Measurements from ENCODE around the gene DCN.
A peak's percentile ranks its signal among the peaks of the same experiment; 100 is the strongest.

Gene DCN

DNA sequence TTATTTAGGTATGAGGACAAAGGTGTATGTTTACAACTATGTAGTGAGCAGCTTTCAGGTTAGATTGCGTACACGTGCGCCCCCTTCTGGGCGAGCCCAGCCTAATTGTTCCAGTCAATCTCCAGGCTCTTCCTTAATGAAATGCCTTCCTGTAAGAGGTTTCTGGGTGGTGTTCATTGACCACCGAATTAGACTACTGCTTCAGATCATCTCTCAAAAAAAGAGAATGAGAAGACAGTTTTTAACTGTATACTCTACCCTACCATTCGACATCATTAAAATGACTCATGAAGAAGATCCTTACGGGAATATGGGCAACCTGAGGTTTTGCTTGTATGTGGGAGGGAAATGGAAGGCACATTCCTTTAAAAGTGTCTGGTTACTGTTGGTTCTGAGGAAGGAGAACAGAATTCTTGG, 73.5 kb downstream of the DCN start:
- H3K4me1 Mint-ChIP-seq = no peaks in the 10 kb centered on the region
- ATAC-seq (peak; percentile 43), DNase-seq (peak; percentile 66)
- H3K27ac Mint-ChIP-seq = no peak overlapping the region
- no peak overlapping the region for H3K4me3 Mint-ChIP-seq
- peaks cover 4% of the 10 kb centered on the region for H3K27me3 Mint-ChIP-seq
- H3K36me3 Mint-ChIP-seq (ENCODE audit: low read depth) = no peaks in the 10 kb centered on the region
- H3K9me3 Mint-ChIP-seq = no peaks in the 10 kb centered on the region

GRCh38 chr12:91108196-91108755, 74.3 kb downstream of the DCN start:
- Mint-ChIP-seq H3K27me3 (peaks cover 4% of the 10 kb centered on the region), H3K9me3 (no peaks in the 10 kb centered on the region), H3K4me1 (no peaks in the 10 kb centered on the region), H3K4me3 (no peak overlapping the region), H3K27ac (no peak overlapping the region), H3K36me3 (ENCODE audit: low read depth) (no peaks in the 10 kb centered on the region)
- DNase-seq (no peak), ATAC-seq (no peak)

DNA sequence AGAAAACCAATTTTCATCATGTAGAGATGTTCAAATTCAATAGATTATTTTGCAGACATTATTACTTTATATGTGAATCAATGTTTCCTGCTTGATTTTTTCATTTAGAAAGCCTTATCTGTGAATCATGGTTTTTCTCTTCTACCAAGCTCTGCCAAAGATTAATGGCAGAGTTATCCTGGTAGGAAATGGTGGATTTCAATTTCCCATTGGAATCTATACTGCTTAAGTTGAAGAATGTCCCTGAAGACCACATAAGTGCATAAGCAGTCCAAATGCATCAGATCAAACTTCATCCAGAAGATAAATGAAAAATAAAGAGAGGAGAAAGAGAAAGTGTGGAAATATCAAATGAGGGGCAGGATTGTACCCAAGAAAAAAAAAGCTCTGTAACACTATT, 76.3 kb downstream of the DCN start:
- no peaks in the 10 kb centered on the region for H3K36me3 Mint-ChIP-seq (ENCODE audit: low read depth)
- H3K9me3 Mint-ChIP-seq = no peaks in the 10 kb centered on the region
- no peak overlapping the region for H3K4me3 Mint-ChIP-seq
- ATAC-seq = no peak
- H3K27ac Mint-ChIP-seq = no peak overlapping the region
- DNase-seq = no peak
- H3K4me1 Mint-ChIP-seq = no peaks in the 10 kb centered on the region
- peaks cover 4% of the 10 kb centered on the region for H3K27me3 Mint-ChIP-seq

DNA sequence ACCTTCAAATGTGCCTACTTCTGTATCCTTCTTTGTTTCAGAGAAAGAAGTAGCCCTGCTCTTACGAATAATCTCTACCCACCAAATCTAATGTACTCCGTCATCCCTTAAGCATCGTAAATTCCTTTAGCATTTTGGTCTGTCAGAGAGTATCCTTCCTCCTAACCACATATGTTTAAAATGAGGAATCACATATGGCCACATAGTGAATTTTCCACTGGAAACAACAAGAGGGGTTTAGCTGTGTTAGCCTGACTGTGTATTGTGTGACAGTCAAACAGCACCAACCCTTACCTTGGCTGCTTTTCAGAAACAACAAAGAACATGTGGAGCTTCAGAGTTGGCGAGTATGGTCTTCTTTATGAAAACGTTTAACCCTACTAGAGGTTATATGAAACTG, 76.8 kb downstream of the DCN start:
- H3K4me1 Mint-ChIP-seq = no peaks in the 10 kb centered on the region
- H3K36me3 Mint-ChIP-seq (ENCODE audit: low read depth) = no peaks in the 10 kb centered on the region
- H3K27me3 Mint-ChIP-seq = peaks cover 4% of the 10 kb centered on the region
- no peaks in the 10 kb centered on the region for H3K9me3 Mint-ChIP-seq
- no peak overlapping the region for H3K27ac Mint-ChIP-seq
- no peak for ATAC-seq
- no peak for DNase-seq
- no peak overlapping the region for H3K4me3 Mint-ChIP-seq

DNA sequence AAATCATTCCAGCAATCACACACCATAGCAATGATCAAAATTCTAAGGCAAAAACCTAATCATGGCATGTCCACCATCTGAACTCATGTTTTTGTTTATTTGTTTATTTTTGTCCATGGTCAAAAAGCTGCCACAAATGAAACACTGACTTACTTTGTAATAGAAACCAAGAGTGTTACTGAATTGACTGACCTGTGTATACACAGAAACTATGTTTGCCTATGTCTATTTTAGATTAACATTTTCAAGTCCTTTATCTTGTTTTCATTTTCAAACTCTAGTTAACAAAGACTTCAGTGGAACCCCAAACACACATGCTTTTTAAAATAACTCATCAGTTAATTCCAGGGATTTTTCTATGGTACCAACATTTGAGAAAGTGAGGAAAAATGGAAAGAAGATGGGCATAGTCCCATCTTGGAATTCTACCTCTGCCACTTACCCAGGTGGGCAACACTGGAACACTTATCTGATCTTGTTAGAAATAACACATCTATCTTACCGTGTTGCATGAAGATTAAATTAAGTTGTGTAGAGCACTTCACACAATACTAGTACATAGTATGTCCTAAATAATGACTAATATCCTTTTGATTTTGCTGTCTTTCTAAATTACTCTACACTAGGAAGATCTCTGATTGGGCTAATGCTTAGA, 77.7 kb downstream of the DCN start:
- DNase-seq = no peak
- H3K4me1 Mint-ChIP-seq = no peaks in the 10 kb centered on the region
- ATAC-seq = no peak

DNA sequence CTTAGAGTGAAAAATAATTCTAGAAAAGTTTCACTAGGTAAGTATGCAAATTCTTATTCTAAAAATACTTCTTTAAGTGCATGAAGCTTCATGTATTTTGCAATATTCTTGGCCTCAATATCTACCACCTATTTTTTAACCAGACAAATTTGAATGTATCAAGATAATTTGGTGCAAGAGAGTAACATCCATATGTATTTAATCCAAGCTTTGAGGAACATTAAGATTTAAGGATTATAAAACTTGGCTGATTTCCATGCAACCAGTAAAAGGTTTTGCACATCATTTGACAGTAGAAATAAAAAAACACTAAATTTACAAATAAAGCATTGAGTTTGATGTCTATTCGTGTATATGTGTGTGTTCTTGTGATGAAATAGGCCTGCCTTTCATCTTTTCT, 79.0 kb downstream of the DCN start:
- no peaks in the 10 kb centered on the region for H3K4me1 Mint-ChIP-seq
- ATAC-seq (no peak), DNase-seq (no peak)
- H3K4me3 Mint-ChIP-seq = no peak overlapping the region
- H3K9me3 Mint-ChIP-seq = no peaks in the 10 kb centered on the region
- H3K27me3 Mint-ChIP-seq = peaks cover 2% of the 10 kb centered on the region
- no peaks in the 10 kb centered on the region for H3K36me3 Mint-ChIP-seq (ENCODE audit: low read depth)
- H3K27ac Mint-ChIP-seq = no peak overlapping the region

More for the DNA sequence above, 77.7 kb downstream of the DCN start:
- no peaks in the 10 kb centered on the region for H3K36me3 Mint-ChIP-seq (ENCODE audit: low read depth)
- H3K9me3 Mint-ChIP-seq = no peaks in the 10 kb centered on the region
- peaks cover 4% of the 10 kb centered on the region for H3K27me3 Mint-ChIP-seq
- no peak overlapping the region for H3K4me3 Mint-ChIP-seq
- no peak overlapping the region for H3K27ac Mint-ChIP-seq

- no peaks in the 10 kb centered on the region for H3K9me3 Mint-ChIP-seq
- peaks cover 2% of the 10 kb centered on the region for H3K27me3 Mint-ChIP-seq
- no peak for DNase-seq
These were observed 79.5 kb downstream of the DCN start for GRCh38 chr12:91103101-91103500.

GRCh38 chr12:91100906-91101305, 81.7 kb downstream of the DCN start:
- no peak for DNase-seq
- Mint-ChIP-seq H3K36me3 (ENCODE audit: low read depth) (no peaks in the 10 kb centered on the region), H3K27ac (no peak overlapping the region), H3K4me1 (no peaks in the 10 kb centered on the region), H3K9me3 (no peaks in the 10 kb centered on the region), H3K27me3 (no peaks in the 10 kb centered on the region), H3K4me3 (no peak overlapping the region)
- ATAC-seq = no peak

More at GRCh38 chr12:91103101-91103500, 79.5 kb downstream of the DCN start:
- Mint-ChIP-seq H3K27ac (no peak overlapping the region), H3K4me3 (no peak overlapping the region), H3K4me1 (no peaks in the 10 kb centered on the region), H3K36me3 (ENCODE audit: low read depth) (no peaks in the 10 kb centered on the region)
- no peak for ATAC-seq

DNA sequence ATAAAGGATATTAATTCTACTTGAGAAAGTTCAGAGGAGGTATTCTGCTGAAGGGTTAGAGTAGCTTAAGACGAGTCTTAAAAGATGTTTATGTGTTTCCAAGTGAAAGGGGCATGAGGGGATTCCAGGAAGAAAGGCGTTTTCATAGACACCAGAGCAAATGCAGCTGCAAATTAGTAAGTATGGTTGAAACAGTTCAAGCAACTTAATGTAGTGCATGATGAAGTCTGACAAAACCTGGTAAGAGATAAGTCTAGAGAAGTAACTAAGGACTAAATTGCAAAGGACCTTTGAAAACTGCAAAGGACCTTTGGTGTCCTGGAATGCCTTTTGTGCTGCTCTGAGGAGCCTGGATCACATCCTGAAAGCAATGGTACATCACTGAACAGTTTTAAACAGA, 82.8 kb downstream of the DCN start:
- H3K27ac Mint-ChIP-seq = no peak overlapping the region
- H3K4me3 Mint-ChIP-seq = no peak overlapping the region
- no peak for DNase-seq
- no peaks in the 10 kb centered on the region for H3K9me3 Mint-ChIP-seq
- H3K27me3 Mint-ChIP-seq = no peaks in the 10 kb centered on the region
- no peaks in the 10 kb centered on the region for H3K4me1 Mint-ChIP-seq
- H3K36me3 Mint-ChIP-seq (ENCODE audit: low read depth) = no peaks in the 10 kb centered on the region
- no peak for ATAC-seq

GRCh38 chr12:91099341-91099740, 83.3 kb downstream of the DCN start:
- DNase-seq (no peak), ATAC-seq (no peak)
- H3K9me3 Mint-ChIP-seq = peaks cover 3% of the 10 kb centered on the region
- H3K4me3 Mint-ChIP-seq = no peak overlapping the region
- no peak overlapping the region for H3K27ac Mint-ChIP-seq
- no peaks in the 10 kb centered on the region for H3K36me3 Mint-ChIP-seq (ENCODE audit: low read depth)
- no peaks in the 10 kb centered on the region for H3K4me1 Mint-ChIP-seq
- H3K27me3 Mint-ChIP-seq = no peaks in the 10 kb centered on the region

DNA sequence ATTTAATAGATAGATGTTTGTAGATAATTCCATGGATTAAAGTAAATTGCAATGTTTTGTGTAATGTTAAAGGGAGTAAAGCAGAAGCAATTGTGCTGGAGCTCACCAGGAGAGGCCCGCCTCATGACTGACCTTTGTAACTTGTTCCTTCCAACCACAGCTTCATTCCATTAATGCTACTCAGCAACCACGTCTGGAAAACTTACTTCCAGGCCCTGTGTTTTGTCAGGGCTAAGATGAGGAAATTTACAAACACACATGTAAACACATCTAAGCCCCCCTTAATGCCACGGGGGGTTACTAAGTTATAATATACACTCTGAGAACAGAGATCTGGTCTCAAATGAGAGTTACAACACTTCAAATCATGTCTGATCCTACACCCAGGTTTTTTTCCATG, 83.7 kb downstream of the DCN start:
- no peak overlapping the region for H3K4me3 Mint-ChIP-seq
- no peaks in the 10 kb centered on the region for H3K4me1 Mint-ChIP-seq
- H3K9me3 Mint-ChIP-seq = peaks cover 4% of the 10 kb centered on the region
- H3K27ac Mint-ChIP-seq = no peak overlapping the region
- no peaks in the 10 kb centered on the region for H3K27me3 Mint-ChIP-seq
- no peak for DNase-seq
- no peak for ATAC-seq
- no peaks in the 10 kb centered on the region for H3K36me3 Mint-ChIP-seq (ENCODE audit: low read depth)

DNA sequence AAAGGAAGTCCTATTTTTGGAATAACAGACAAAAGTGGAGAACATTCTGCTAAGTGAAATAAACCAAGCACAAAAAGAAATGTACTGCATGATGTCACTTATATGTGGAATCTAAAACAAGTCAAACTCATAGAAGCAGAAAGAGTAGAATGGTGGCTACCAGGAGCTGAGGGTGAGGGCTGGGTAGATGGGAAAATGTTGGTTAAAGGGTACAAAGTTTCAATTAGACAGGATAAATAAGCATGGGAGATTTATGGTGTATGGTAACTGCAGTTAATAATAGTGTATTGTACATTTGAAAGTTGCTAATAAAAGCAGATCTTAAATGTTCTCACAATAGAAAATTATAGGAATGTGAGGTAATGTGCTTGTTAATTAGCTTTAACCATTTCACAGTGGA, 84.2 kb downstream of the DCN start:
- H3K9me3 Mint-ChIP-seq = peaks cover 4% of the 10 kb centered on the region
- ATAC-seq (no peak), DNase-seq (no peak)
- no peaks in the 10 kb centered on the region for H3K36me3 Mint-ChIP-seq (ENCODE audit: low read depth)
- H3K4me3 Mint-ChIP-seq = no peak overlapping the region
- H3K27ac Mint-ChIP-seq = no peak overlapping the region
- H3K4me1 Mint-ChIP-seq = no peaks in the 10 kb centered on the region
- H3K27me3 Mint-ChIP-seq = no peaks in the 10 kb centered on the region

- H3K36me3 Mint-ChIP-seq (ENCODE audit: low read depth) = no peaks in the 10 kb centered on the region
- ATAC-seq = no peak
- no peak overlapping the region for H3K4me3 Mint-ChIP-seq
- no peaks in the 10 kb centered on the region for H3K27me3 Mint-ChIP-seq
- no peak for DNase-seq
- peaks cover 17% of the 10 kb centered on the region for H3K9me3 Mint-ChIP-seq
- no peaks in the 10 kb centered on the region for H3K4me1 Mint-ChIP-seq
- no peak overlapping the region for H3K27ac Mint-ChIP-seq
These were observed 87.7 kb downstream of the DCN start for GRCh38 chr12:91094957-91095356.

GRCh38 chr12:91094032-91094662, 88.5 kb downstream of the DCN start:
- H3K36me3 Mint-ChIP-seq (ENCODE audit: low read depth) = no peaks in the 10 kb centered on the region
- H3K27ac Mint-ChIP-seq = no peak overlapping the region
- H3K9me3 Mint-ChIP-seq = peaks cover 24% of the 10 kb centered on the region
- no peaks in the 10 kb centered on the region for H3K27me3 Mint-ChIP-seq
- no peaks in the 10 kb centered on the region for H3K4me1 Mint-ChIP-seq
- ATAC-seq = no peak
- H3K4me3 Mint-ChIP-seq = no peak overlapping the region
- no peak for DNase-seq

DNA sequence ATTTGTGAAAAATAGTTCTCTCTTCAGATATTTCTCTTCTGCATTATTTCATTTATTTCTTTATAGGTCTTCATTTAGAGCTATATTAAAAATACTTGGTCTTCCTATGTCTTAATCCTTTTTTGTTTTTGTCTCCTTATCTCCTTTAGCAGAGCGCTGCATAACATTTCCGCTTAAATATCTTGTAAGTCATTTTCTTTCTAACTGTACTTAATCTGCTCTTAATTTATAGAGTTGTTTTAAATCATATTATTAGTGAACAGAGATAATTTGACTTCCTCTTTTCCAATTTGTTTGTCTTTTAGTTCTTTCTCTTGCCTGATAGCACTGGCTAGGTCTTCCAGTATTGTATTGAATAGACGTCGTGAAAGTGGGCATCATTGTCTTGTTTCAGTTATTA, 89.3 kb downstream of the DCN start:
- Mint-ChIP-seq H3K27ac (no peak overlapping the region), H3K36me3 (ENCODE audit: low read depth) (no peaks in the 10 kb centered on the region), H3K9me3 (peaks cover 32% of the 10 kb centered on the region), H3K27me3 (no peaks in the 10 kb centered on the region), H3K4me3 (no peak overlapping the region), H3K4me1 (no peaks in the 10 kb centered on the region)
- DNase-seq (no peak), ATAC-seq (no peak)

Measured in activated naive CD8-positive, alpha-beta T cell treated with anti-CD3 and anti-CD28 coated beads, Interleukin-2, amount 50 U/mL, for 24 hours (primary cell).